Measurements from ENCODE around the gene SPARCL1.

GRCh38 chr4:87553182-87553581 lies 24.0 kb upstream of the SPARCL1 start:
- TF ChIP-seq CTCF (IDR thresholded peaks at IDR 0.05) (no peak), POLR2A (IDR thresholded peaks at IDR 0.05) (no peak)
